ENCODE data around the gene FBL. TPM values are rescaled to one million over a fixed set of nuclear protein-coding genes. Genes with fewer than 3 reads are reported as not detected.

Gene FBL
- total and polyA plus RNA-seq, 2 of the 8 experiments (the other 6 are each of a cell fraction or from before 2014, with no cell fraction given), result 790 to 1,361 TPM

DNA sequence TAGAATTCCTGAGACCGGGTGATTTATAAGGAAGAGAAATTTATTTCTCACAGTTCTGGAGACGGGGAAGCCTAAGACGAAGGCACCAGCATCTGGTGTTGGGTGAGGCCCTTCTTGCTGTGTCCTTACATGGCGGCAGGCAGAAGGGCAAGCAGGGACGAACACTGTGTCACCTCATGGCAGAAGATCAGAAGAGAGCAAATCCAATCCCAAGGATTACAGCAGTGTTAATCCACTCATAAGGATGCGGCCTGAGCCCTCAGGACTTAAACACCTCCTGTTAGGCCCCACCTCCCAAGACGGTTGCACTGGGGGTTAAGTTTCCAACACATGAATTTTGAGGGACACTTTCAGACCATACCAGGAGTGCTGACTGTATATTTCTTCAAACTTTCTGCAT is 6.7 kb upstream of the FBL start:
- Histone ChIP-seq H3K36me3 (ENCODE audit: control insufficient read depth in 2 of 4, insufficient read depth in 4 of 4, low read length in 3 of 4) (no peaks in the 10 kb centered on the region), H3K27me3 (replicated peaks in 1 of 4; ENCODE audit: control insufficient read depth in 3 of 4, extremely low read depth in 1 of 4, insufficient read depth in 3 of 4, low read length in 3 of 4) (peaks cover 0 to 2% (median 0%) of the 10 kb centered on the region in 4 experiments; a peak in 1 of 7 replicates), H3K4ac (replicated peaks; ENCODE audit: insufficient read length, low read depth, low read length) (no peak overlapping the region), H4K20me1 (replicated peaks in 1 of 2; ENCODE audit: control insufficient read depth in 1 of 2, insufficient read depth in 2 of 2, low read length in 2 of 2) (no peaks in the 10 kb centered on the region), H3K23me2 (ENCODE audit: low read depth, low read length) (no peaks in the 10 kb centered on the region), H3K4me1 (replicated peaks in 1 of 4; ENCODE audit: control insufficient read depth in 3 of 4, insufficient read depth in 4 of 4, low read length in 3 of 4) (no peaks in the 10 kb centered on the region), H3K79me2 (ENCODE audit: control insufficient read depth in 1 of 2, insufficient read depth in 2 of 2, low read length in 2 of 2) (no peaks in the 10 kb centered on the region), H3K14ac (ENCODE audit: insufficient read length) (no peak overlapping the region), H3K23ac (ENCODE audit: insufficient read length) (no peak overlapping the region), H2BK12ac (ENCODE audit: low read depth, low read length) (no peak overlapping the region), H3K18ac (ENCODE audit: extremely low read depth, low read length) (no peak overlapping the region), H2AFZ (ENCODE audit: low read length) (no peak overlapping the region), H2BK120ac (replicated peaks; ENCODE audit: low read depth, low read length) (no peak overlapping the region), H4K8ac (ENCODE audit: extremely low read depth, insufficient read depth, low read length) (no peak overlapping the region), H4K91ac (replicated peaks; ENCODE audit: insufficient read length, low read length) (no peak overlapping the region), H4K5ac (ENCODE audit: insufficient read length, low read depth, low read length) (no peak overlapping the region), H3K27ac (ENCODE audit: low read depth, low read length) (no peak overlapping the region), H2AK5ac (ENCODE audit: low read depth, low read length) (no peak overlapping the region), H2BK5ac (ENCODE audit: low read depth, low read length) (no peak overlapping the region), H2BK15ac (ENCODE audit: low read length) (no peak overlapping the region), H3K4me2 (ENCODE audit: insufficient read depth in 1 of 2, low read depth in 2 of 2, low read length in 2 of 2) (no peak overlapping the region), H3K4me3 (ENCODE audit: extremely low read depth in 1 of 4, insufficient read depth in 2 of 4, low read depth in 3 of 4, low read length in 4 of 4) (no peak overlapping the region), H3K56ac (replicated peaks; ENCODE audit: insufficient read length, low read depth, low read length) (no peak overlapping the region), H3K9ac (replicated peaks in 1 of 4; ENCODE audit: extremely low read depth in 1 of 4, low read depth in 3 of 4, low read length in 3 of 4) (no peak overlapping the region), H3K9me3 (ENCODE audit: insufficient read depth in 2 of 2, low read depth in 1 of 2, low read length in 1 of 2) (no peaks in the 10 kb centered on the region), H3K79me1 (ENCODE audit: low read depth, low read length) (no peaks in the 10 kb centered on the region), H2BK20ac (ENCODE audit: low read length) (no peak overlapping the region)
- POLR2A ChIA-PET (ENCODE audit: partially characterized antibody), result no interaction called here
- no peak for DNase-seq (ENCODE audit: low read depth in 1 of 2, low spot score in 2 of 2)
- CTCF ChIA-PET (ENCODE audit: partially characterized antibody), result no interaction called here
- 92% methylated on average over 7 of the region's 7 CpGs; no CpG with 5 or more reads in 1 of the 2 experiments for WGBS, 2 experiments (ENCODE audit: extremely low coverage in 1 of 2, insufficient coverage in 1 of 2, insufficient read length in 1 of 2, insufficient replicate concordance in 2 of 2, low coverage in 1 of 2, low lambda C conversion rate in 2 of 2, missing lambda C conversion rate in 1 of 2)
- TF ChIP-seq ZNF274 (IDR thresholded peaks at IDR 0.05; ENCODE audit: borderline replicate concordance, extremely low read depth, low read length), result no peak
- no peak for TF ChIP-seq BACH1 (IDR thresholded peaks at IDR 0.05; ENCODE audit: low read length)
- TF ChIP-seq TAF7 (optimal IDR thresholded peaks at IDR 0.05; ENCODE audit: borderline replicate concordance, low read depth, low read length), result no peak
- TF ChIP-seq HDAC6 (IDR thresholded peaks at IDR 0.05; ENCODE audit: low read depth, low read length), result no peak
- TF ChIP-seq YY1 (IDR thresholded peaks at IDR 0.05; ENCODE audit: low read depth, low read length), result no peak
- no peak for TF ChIP-seq CHD2 (IDR thresholded peaks at IDR 0.05; ENCODE audit: low read length)
- no peak for TF ChIP-seq CTBP2 (IDR thresholded peaks at IDR 0.05; ENCODE audit: borderline replicate concordance, insufficient read depth, insufficient read length, low read length)
- TF ChIP-seq E2F6 (IDR thresholded peaks at IDR 0.05), result no peak
- TF ChIP-seq, protein P1, sequence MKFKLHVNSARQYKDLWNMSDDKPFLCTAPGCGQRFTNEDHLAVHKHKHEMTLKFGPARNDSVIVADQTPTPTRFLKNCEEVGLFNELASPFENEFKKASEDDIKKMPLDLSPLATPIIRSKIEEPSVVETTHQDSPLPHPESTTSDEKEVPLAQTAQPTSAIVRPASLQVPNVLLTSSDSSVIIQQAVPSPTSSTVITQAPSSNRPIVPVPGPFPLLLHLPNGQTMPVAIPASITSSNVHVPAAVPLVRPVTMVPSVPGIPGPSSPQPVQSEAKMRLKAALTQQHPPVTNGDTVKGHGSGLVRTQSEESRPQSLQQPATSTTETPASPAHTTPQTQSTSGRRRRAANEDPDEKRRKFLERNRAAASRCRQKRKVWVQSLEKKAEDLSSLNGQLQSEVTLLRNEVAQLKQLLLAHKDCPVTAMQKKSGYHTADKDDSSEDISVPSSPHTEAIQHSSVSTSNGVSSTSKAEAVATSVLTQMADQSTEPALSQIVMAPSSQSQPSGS (IDR thresholded peaks at IDR 0.05; ENCODE audit: low read length), result no peak
- FAIRE-seq, result no peak
